HepG2 (cell line): ENCODE results near the gene FOXJ2. TPM values are rescaled to one million over a fixed set of nuclear protein-coding genes. Genes with fewer than 3 reads are reported as not detected.

ENCODE experiments used
- ATF3 ChIP-seq: sonication (generic); formaldehyde crosslinking; IDR thresholded peaks from 2 replicates; pipeline ENCODE4 v1.4.0; 2020; ENCODE audit warnings: missing genetic modification reagents
- BRD4 ChIP-seq: sonication (generic); formaldehyde crosslinking; IDR thresholded peaks from 2 replicates; pipeline ENCODE4 v1.4.0; 2020; ENCODE audit warnings: missing genetic modification reagents
- EEA1 ChIP-seq: sonication (generic); formaldehyde crosslinking; IDR thresholded peaks from 2 replicates; pipeline ENCODE4 v1.5.1; 2020; ENCODE audit warnings: mild to moderate bottlenecking, missing genetic modification reagents, borderline replicate concordance
- MXD4 ChIP-seq: IDR thresholded peaks from 2 replicates; pipeline ENCODE4 v1.6.1; 2016; ENCODE audit warnings: mild to moderate bottlenecking, missing biosample characterization, missing genetic modification reagents
- PAWR ChIP-seq: sonication (generic); formaldehyde crosslinking; IDR thresholded peaks from 2 replicates; pipeline ENCODE4 v1.4.0; 2020; ENCODE audit warnings: missing genetic modification reagents, mild to moderate bottlenecking, borderline replicate concordance
- SRY ChIP-seq: sonication (generic); formaldehyde crosslinking; IDR thresholded peaks from 2 replicates; pipeline ENCODE4 v1.8.0; 2022; ENCODE audit warnings: mild to moderate bottlenecking, missing genetic modification reagents
- ZNF577 ChIP-seq: sonication (generic); formaldehyde crosslinking; IDR thresholded peaks from 2 replicates; pipeline ENCODE4 v1.4.0; 2020; ENCODE audit warnings: mild to moderate bottlenecking, low read depth, missing genetic modification reagents, borderline replicate concordance
- polyA plus RNA-seq, 8 experiments: library from polyadenylated mRNA; depleted of rRNA in 3 of 8; stranded (reverse) in 7 of 8; unstranded in 1 of 8; fragments of >200 nt; fragmentation: Illumina TruSeq in 4 of 8; extraction: Trizol in 4 of 8; gene quantifications; 2 replicates each; pipeline versions ENCODE4 v1.2.1 to v1.2.3, GENCODE V29; 2011 to 2016; ENCODE audit warnings: low read depth in 4 of 8, missing spikeins in 1 of 8, mixed read lengths in 1 of 8; ENCODE audit not compliant: insufficient read depth in 1 of 8
- total RNA-seq, 5 experiments: library from RNA; depleted of rRNA; stranded (reverse); fragments of >200 nt; fragmentation: Illumina TruSeq; extraction: Trizol; gene quantifications; 2 replicates each; pipeline ENCODE4 v1.2.3, GENCODE V29; 2016; ENCODE audit warnings: low read depth in 1 of 5
- TF ChIP-seq, protein P1 (sequence below): sonication (generic); formaldehyde crosslinking; IDR thresholded peaks from 2 replicates; pipeline ENCODE4 v1.4.0; 2020; ENCODE audit warnings: mild to moderate bottlenecking, missing genetic modification reagents
- TF ChIP-seq, protein P2 (sequence below), 2 experiments: fragments of 450-650 bp in 1 of 2; sonication (generic) in 1 of 2; formaldehyde crosslinking in 1 of 2; IDR thresholded peaks; 2 replicates each; pipeline versions ENCODE4 v1.6.1 to v1.8.0; 2016 to 2022; ENCODE audit warnings: antibody characterized with exemption in 1 of 2, mild to moderate bottlenecking in 1 of 2, missing genetic modification reagents in 1 of 2

The FOXJ2 gene
- total and polyA plus RNA-seq, 2 of the 13 experiments (the other 11 are each of a cell fraction or from before 2014, with no cell fraction given) = 2.2 to 2.9 TPM

DNA sequence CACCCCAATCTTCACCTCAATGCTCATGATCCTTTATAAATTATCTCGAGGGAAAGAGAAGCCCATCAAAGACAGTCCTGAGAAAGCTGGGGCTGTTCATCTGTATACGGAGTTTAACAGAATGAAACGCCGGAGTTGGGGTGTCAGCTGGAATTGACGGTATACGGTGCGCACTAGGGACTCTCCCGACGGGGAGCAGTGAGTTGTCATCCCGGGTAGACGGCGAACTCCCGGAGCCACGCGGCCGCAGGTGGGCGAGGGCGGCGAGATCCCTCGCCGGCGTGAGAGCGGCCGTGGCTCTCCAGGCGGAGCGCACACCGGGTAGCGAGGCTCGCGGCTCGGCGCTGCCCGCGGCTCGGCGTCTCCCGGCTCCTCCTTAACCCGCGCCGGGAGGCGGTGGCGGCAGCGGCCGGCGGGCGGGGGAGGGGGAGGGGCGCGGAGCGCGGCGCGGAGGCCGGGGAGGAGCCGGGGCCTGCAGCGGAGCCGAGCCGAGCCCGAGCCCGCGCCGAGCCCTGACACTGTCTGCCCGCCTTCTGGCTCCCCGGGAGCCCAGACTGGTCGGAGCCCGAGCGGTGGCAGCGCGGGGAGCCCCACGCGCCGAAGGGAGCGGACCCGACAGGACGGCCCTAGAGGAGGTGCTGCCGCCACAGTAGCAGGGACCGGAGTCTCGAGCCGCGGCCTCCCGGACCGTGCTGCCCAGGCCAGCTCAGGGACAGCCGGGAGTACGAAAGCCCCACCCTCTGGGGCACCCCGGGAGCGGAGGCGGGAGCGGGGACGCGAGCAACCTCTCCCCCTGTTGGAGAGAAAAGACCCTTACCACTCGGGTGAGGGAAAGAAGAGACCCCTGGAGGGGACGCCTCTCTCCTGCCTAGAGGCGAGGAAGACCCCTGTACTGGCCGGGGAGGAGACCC is at the start of gene FOXJ2 (continued):
- TF ChIP-seq, protein P1, sequence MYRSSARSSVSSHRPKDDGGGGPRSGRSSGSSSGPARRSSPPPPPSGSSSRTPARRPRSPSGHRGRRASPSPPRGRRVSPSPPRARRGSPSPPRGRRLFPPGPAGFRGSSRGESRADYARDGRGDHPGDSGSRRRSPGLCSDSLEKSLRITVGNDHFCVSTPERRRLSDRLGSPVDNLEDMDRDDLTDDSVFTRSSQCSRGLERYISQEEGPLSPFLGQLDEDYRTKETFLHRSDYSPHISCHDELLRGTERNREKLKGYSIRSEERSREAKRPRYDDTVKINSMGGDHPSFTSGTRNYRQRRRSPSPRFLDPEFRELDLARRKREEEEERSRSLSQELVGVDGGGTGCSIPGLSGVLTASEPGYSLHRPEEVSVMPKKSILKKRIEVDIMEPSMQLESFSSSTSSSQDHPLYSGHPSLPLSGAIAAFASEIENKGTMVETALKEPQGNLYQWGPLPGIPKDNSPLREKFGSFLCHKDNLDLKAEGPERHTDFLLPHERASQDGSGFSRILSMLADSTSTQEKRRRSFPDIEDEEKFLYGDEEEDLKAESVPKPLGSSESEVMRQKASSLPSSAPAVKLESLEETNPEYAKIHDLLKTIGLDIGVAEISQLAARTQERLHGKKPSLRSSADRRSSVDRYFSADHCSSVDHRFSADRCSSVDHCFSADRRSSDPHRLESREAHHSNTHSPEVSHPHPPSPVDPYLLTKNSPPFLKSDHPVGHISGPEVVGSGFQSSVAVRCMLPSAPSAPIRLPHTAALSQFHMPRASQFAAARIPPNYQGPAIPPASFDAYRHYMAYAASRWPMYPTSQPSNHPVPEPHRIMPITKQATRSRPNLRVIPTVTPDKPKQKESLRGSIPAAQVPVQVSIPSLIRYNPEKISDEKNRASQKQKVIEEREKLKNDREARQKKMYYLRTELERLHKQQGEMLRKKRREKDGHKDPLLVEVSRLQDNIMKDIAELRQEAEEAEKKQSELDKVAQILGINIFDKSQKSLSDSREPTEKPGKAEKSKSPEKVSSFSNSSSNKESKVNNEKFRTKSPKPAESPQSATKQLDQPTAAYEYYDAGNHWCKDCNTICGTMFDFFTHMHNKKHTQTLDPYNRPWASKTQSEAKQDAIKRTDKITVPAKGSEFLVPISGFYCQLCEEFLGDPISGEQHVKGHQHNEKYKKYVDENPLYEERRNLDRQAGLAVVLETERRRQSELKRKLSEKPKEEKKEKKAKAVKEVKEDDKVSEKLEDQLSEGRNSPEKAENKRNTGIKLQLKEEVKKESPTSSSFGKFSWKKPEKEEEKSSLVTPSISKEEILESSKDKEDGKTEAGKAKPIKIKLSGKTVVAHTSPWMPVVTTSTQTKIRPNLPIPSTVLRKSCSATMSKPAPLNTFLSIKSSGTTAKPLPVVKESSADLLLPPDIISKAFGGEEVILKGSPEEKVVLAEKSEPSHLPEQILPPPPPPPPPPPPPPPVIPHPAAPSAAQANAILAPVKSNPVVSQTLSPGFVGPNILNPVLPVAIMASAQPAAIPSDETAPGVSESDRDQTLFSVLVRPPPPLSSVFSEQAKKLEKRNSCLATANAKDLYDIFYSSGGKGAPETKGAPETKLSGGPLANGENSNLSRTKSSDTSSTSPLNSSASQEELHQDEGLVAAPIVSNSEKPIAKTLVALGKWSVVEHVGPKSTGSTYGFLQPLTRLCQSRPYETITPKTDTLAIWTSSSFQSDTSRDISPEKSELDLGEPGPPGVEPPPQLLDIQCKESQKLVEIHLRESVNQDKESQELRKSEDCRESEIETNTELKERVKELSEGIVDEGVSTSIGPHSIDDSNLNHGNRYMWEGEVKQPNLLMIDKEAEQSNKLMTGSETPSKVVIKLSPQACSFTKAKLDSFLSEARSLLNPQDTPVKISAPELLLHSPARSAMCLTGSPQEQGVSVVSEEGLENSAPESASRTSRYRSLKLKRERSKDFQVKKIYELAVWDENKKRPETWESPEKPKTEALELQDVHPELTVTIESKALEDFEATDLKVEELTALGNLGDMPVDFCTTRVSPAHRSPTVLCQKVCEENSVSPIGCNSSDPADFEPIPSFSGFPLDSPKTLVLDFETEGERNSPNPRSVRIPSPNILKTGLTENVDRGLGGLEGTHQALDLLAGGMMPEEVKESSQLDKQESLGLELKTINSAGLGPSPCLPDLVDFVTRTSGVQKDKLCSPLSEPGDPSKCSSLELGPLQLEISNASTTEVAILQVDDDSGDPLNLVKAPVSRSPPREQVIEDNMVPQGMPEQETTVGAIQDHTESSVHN (CRISPR knock-in tag) = peak; percentile 55; the same call in 1 of the 2 replicates
- TF ChIP-seq, protein P2, sequence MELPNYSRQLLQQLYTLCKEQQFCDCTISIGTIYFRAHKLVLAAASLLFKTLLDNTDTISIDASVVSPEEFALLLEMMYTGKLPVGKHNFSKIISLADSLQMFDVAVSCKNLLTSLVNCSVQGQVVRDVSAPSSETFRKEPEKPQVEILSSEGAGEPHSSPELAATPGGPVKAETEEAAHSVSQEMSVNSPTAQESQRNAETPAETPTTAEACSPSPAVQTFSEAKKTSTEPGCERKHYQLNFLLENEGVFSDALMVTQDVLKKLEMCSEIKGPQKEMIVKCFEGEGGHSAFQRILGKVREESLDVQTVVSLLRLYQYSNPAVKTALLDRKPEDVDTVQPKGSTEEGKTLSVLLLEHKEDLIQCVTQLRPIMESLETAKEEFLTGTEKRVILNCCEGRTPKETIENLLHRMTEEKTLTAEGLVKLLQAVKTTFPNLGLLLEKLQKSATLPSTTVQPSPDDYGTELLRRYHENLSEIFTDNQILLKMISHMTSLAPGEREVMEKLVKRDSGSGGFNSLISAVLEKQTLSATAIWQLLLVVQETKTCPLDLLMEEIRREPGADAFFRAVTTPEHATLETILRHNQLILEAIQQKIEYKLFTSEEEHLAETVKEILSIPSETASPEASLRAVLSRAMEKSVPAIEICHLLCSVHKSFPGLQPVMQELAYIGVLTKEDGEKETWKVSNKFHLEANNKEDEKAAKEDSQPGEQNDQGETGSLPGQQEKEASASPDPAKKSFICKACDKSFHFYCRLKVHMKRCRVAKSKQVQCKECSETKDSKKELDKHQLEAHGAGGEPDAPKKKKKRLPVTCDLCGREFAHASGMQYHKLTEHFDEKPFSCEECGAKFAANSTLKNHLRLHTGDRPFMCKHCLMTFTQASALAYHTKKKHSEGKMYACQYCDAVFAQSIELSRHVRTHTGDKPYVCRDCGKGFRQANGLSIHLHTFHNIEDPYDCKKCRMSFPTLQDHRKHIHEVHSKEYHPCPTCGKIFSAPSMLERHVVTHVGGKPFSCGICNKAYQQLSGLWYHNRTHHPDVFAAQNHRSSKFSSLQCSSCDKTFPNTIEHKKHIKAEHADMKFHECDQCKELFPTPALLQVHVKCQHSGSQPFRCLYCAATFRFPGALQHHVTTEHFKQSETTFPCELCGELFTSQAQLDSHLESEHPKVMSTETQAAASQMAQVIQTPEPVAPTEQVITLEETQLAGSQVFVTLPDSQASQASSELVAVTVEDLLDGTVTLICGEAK (IDR thresholded peaks at IDR 0.05) = no peak
- TF ChIP-seq, protein P2 (CRISPR knock-in tag; IDR thresholded peaks at IDR 0.05) = peak; percentile 45; the same call in 1 of the 2 replicates
- TF ChIP-seq SRY (0 out of 2 replicates have a peak, but pooled peaks have one; percentile 59), EEA1 (CRISPR knock-in tag) (peak; percentile 41; the same call in 1 of the 2 replicates), ZNF577 (CRISPR knock-in tag) (no peak), MXD4 (CRISPR knock-in tag) (peak; percentile 54; the same call in 1 of the 2 replicates), BRD4 (CRISPR knock-in tag) (peak; percentile 55; the same call in 1 of the 2 replicates), PAWR (CRISPR knock-in tag) (no peak), ATF3 (no peak)
